K562 (cell line): Measurements from ENCODE around the gene NAPA. TPM values are rescaled to one million over a fixed set of nuclear protein-coding genes. Genes with fewer than 3 reads are reported as not detected.

Experiments
- ATAC-seq: fragments of 200-7000 bp; cut with Tn5 transposase; 3 replicates; pipeline ENCODE4 v1.9.1; 2020; ENCODE audit warnings: moderate library complexity
- BruUV-seq: library from RNA; stranded (reverse); fragments of 400-500 nt; replicated peaks from 2 replicates; lab custom pipeline; 2021; lab: Mats Ljungman, UMichigan
- CTCF ChIA-PET: fragments of 300-600 bp; formaldehyde crosslinking; extraction: SDS; loops from one replicate; lab custom pipeline; 2021; ENCODE audit warnings: low intra/inter-chr PET ratio; lab: Yijun Ruan, JAX
- POLR2A ChIA-PET: fragments of 300-600, 350-650 bp; sonication (Branson Sonifier 250); formaldehyde crosslinking; extraction: SDS; loops from one replicate; lab custom pipeline; 2021; ENCODE audit warnings: antibody characterized with exemption, inconsistent platforms; lab: Yijun Ruan, JAX
- DNase-seq, 4 experiments: peaks; one replicate each; pipeline versions ENCODE4 v3.0.0 to v3.0.0-alpha.2; 2011 to 2018; ENCODE audit warnings: low spot score in 3 of 4, mixed read lengths in 3 of 4; ENCODE audit errors: extremely low read depth in 1 of 4
- FAIRE-seq: peaks from 2 replicates; lab custom pipeline; 2011; peaks lifted over from hg19 to GRCh38; lab: Jason Lieb, UNC
- H2AFZ ChIP-seq: 2 replicates; pipeline ENCODE4 v1.6.0; 2011; ENCODE audit warnings: low read depth, low read length, control low read depth, inconsistent platforms
- H3K27ac ChIP-seq: fragments of 200-600 bp; 3 replicates; pipeline ENCODE4 v1.8.0; 2011; ENCODE audit warnings: low read depth, mild to moderate bottlenecking, control low read depth, inconsistent platforms, low read length, moderate library complexity, mixed read lengths; ENCODE audit errors: extremely low read depth
- H3K27me3 ChIP-seq, 2 experiments: fragments of 300-600 bp in 1 of 2; 2 replicates in 1 of 2; 3 replicates in 1 of 2; pipeline versions ENCODE4 v1.6.0 to v1.8.0; 2011; ENCODE audit warnings: inconsistent platforms in 2 of 2, low read length in 2 of 2, mild to moderate bottlenecking in 1 of 2, mixed read lengths in 1 of 2, moderate library complexity in 1 of 2; ENCODE audit not compliant: control insufficient read depth in 2 of 2, insufficient read depth in 2 of 2
- H3K36me3 ChIP-seq: fragments of 300-600 bp; 3 replicates; pipeline ENCODE4 v1.8.0; 2011; ENCODE audit warnings: mild to moderate bottlenecking, low read length, inconsistent platforms; ENCODE audit not compliant: control insufficient read depth, insufficient read depth
- H3K4me1 ChIP-seq, 2 experiments: fragments of 200-600 bp in 1 of 2; replicated peaks in 1 of 2; 2 replicates in 1 of 2; 3 replicates in 1 of 2; pipeline versions ENCODE4 v1.5.1 to v1.8.0; 2011; ENCODE audit warnings: inconsistent platforms in 2 of 2, low read length in 2 of 2, mild to moderate bottlenecking in 1 of 2, mixed read lengths in 1 of 2, moderate library complexity in 1 of 2; ENCODE audit not compliant: control insufficient read depth in 2 of 2, insufficient read depth in 2 of 2
- H3K4me2 ChIP-seq: 2 replicates; pipeline ENCODE4 v1.6.1; 2011; ENCODE audit warnings: low read length, control low read depth, inconsistent platforms, mixed read lengths; ENCODE audit not compliant: insufficient read depth
- H3K4me3 ChIP-seq: fragments of 200-600 bp; sonication (generic), shearing (Covaris generic); 2 replicates; pipeline ENCODE4 v1.5.1; 2016; ENCODE audit warnings: control low read depth, inconsistent platforms
- H3K79me2 ChIP-seq: fragments of 200-600 bp; 3 replicates; pipeline ENCODE4 v1.8.0; 2011; ENCODE audit warnings: low read length, inconsistent platforms; ENCODE audit not compliant: control insufficient read depth, insufficient read depth
- H3K9ac ChIP-seq, 2 experiments: 2 replicates each; pipeline versions ENCODE4 v1.6.0 to v1.6.1; 2011; ENCODE audit warnings: low read depth in 2 of 2, low read length in 2 of 2, control low read depth in 1 of 2, inconsistent platforms in 1 of 2, mild to moderate bottlenecking in 1 of 2, mixed read lengths in 1 of 2; ENCODE audit not compliant: insufficient read depth in 1 of 2
- H3K9me1 ChIP-seq: one replicate; pipeline ENCODE4 v1.6.0; 2011; ENCODE audit warnings: inconsistent platforms, mild to moderate bottlenecking, low read length, moderate library complexity; ENCODE audit not compliant: control insufficient read depth, insufficient read depth
- H3K9me3 ChIP-seq: replicated peaks from 2 replicates; pipeline ENCODE4 v1.5.1; 2011; ENCODE audit warnings: low read depth, low read length, inconsistent platforms; ENCODE audit not compliant: control insufficient read depth, insufficient read depth
- H4K20me1 ChIP-seq: replicated peaks from 2 replicates; pipeline ENCODE4 v1.6.1; 2011; ENCODE audit warnings: low read length, inconsistent platforms, mixed read lengths; ENCODE audit not compliant: control insufficient read depth, insufficient read depth
- IRF2 ChIP-seq: sonication (generic); formaldehyde crosslinking; IDR thresholded peaks from 2 replicates; pipeline ENCODE4 v1.8.1; 2022; ENCODE audit warnings: mild to moderate bottlenecking, missing genetic modification reagents
- POLR2G ChIP-seq: fragments of 200-400 bp; formaldehyde crosslinking; IDR thresholded peaks from 2 replicates; pipeline ENCODE4 v1.6.1; 2017; ENCODE audit warnings: low read depth, mild to moderate bottlenecking, antibody characterized with exemption, low read length, moderate library complexity
- ZBTB5 ChIP-seq: fragments of 450-650 bp; IDR thresholded peaks from 2 replicates; pipeline ENCODE4 v1.6.1; 2017; ENCODE audit warnings: antibody characterized with exemption
- WGBS: fragments of 100-300 bp; shearing (Covaris generic); methylation state at CpG from one replicate; pipeline ENCODE4 v1.1.6; 2016; ENCODE audit warnings: low coverage, mixed read lengths; ENCODE audit not compliant: insufficient coverage; ENCODE audit errors: missing lambda C conversion rate; 5-methylcytosine and 5-hydroxymethylcytosine counted together
- in situ Hi-C: fragments of 300-500 bp; cut with MboI; formaldehyde crosslinking; loops from 4 replicates; pipeline ENCODE4 v1.15.0; 2018; ENCODE audit warnings: inconsistent platforms, mixed read lengths
- intact Hi-C: fragments of 100-400 bp; cut with micrococcal nuclease; formaldehyde crosslinking; loops from 2 replicates; pipeline ENCODE4 v1.14.2; 2022
- polyA plus RNA-seq, 8 experiments: library from polyadenylated mRNA; depleted of rRNA in 4 of 8; stranded (reverse) in 5 of 8; unstranded in 3 of 8; fragments of >200 nt; fragmentation: Nextera tagmentation in 2 of 8; fragmentation: Illumina TruSeq in 1 of 8; extraction: Ambion mirVana in 2 of 8; extraction: Trizol in 1 of 8; gene quantifications; 2 replicates each; pipeline versions ENCODE4 v1.2.1 to v1.2.3, GENCODE V29; 2011 to 2014; ENCODE audit warnings: inconsistent platforms in 1 of 8, missing spikeins in 1 of 8
- total RNA-seq, 7 experiments: library from RNA; depleted of rRNA in 6 of 7; stranded (reverse); fragments of >200 nt in 6 of 7; fragmentation: Illumina TruSeq in 2 of 7; extraction: Trizol in 2 of 7; gene quantifications; 2 replicates each; pipeline versions ENCODE4 v1.2.1 to v1.2.3, GENCODE V29; 2011 to 2021; ENCODE audit warnings: low replicate concordance in 1 of 7

Gene NAPA
- total and polyA plus RNA-seq, 9 of the 15 experiments (the other 6 are each of a cell fraction or from before 2014, with no cell fraction given), result 5.4 to 98.6 (median 77.5) TPM

GRCh38 chr19:47495478-47496372 lies 19.1 kb downstream of the NAPA start:
- DNase-seq, result no peak
- H3K79me2 ChIP-seq, result peaks cover 2% of the 10 kb centered on the region; the same call in 1 of the 3 replicates
- H3K9me3 ChIP-seq, result no peaks in the 10 kb centered on the region
- H3K4me1 ChIP-seq, result peaks cover 28 to 92% of the 10 kb centered on the region in 2 experiments; a peak in 4 of 5 replicates
- in situ Hi-C loops (no loop called here), intact Hi-C loops (no loop called here)
- no peaks in the 10 kb centered on the region for H3K27me3 ChIP-seq
- 79% methylated on average over 14 of the region's 17 CpGs for WGBS
- no peak for FAIRE-seq
- no peak overlapping the region for H3K4me3 ChIP-seq
- no peak overlapping the region for H2AFZ ChIP-seq
- no TSS peak for BruUV-seq
- TF ChIP-seq IRF2 (CRISPR knock-in tag) (0 out of 2 replicates have a peak, but pooled peaks have one; percentile 27), ZBTB5 (no peak), POLR2G (0 out of 2 replicates have a peak, but pooled peaks have one; percentile 8)
- ChIA-PET CTCF (no interaction called here), POLR2A (interaction anchor here (0.6 to 1.8 kb wide), 9 partner anchors 8 to 231 kb away, joined by 3 to 7 read pairs (median 4); no protein-coding TSS in a partner anchor)
- peaks cover 72% of the 10 kb centered on the region; the same call in 2 of the 3 replicates for H3K36me3 ChIP-seq
- H3K27ac ChIP-seq, result no peak overlapping the region
- no peak for ATAC-seq
- H3K9ac ChIP-seq, result peak overlapping the region in 1 of 2 experiments; percentile 82; a peak in 2 of 4 replicates
- H3K4me2 ChIP-seq, result no peak overlapping the region
- 0 out of 2 replicates have a peak, but pooled peaks cover 5% of the 10 kb centered on the region for H4K20me1 ChIP-seq
- peaks cover 5% of the 10 kb centered on the region for H3K9me1 ChIP-seq
